HG03095 (cell line): Measurements from ENCODE around the gene ARPC1A.
"Not testable (repeated sequence)": the region's sequence is repeated elsewhere in the genome, so short reads cannot be mapped to it uniquely, and the experiment has no call there.

Experiments
- ATAC-seq: cut with Tn5 transposase; IDR thresholded peaks from one replicate; pipeline ENCODE4 v1.9.1; 2021; ENCODE audit warnings: moderate library complexity; ENCODE audit not compliant: unreplicated experiment

The ARPC1A gene

GRCh38 chr7:99320371-99320770, 5.3 kb upstream of the ARPC1A start:
- ATAC-seq = no peak

- not testable (repeated sequence) for ATAC-seq
Observed at GRCh38 chr7:99322659-99323058, 3.0 kb upstream of the ARPC1A start.

- no peak for ATAC-seq
Observed at GRCh38 chr7:99324559-99324958, 1.1 kb upstream of the ARPC1A start.

DNA sequence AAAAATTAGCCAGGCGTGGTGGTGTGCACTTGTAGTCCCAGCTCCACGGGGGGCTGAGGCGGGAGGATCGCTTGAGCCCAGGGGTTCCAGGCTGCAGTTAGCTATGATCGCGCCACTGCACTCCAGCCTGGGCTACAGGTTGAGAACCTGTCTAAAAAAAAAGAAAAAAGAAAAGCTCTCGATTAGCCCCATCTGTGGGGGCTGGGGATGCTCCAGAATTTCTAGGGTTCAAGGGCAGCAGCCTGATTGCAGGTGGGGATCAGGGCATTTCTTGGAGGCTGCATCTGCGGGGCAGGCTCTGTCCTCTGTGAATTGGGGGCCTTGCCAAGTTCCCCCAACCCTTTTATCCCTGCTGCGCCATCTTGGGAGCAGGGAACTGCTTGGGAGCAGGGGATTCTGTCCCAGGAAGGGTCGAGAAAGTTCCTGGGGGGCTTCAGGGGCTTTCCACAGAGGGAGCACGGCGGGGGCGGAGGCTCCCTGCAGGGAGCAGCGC, 651 bp upstream of the ARPC1A start:
- no peak for ATAC-seq

GRCh38 chr7:99326408-99326782, 697 bp downstream of the ARPC1A start:
- ATAC-seq = no peak

DNA sequence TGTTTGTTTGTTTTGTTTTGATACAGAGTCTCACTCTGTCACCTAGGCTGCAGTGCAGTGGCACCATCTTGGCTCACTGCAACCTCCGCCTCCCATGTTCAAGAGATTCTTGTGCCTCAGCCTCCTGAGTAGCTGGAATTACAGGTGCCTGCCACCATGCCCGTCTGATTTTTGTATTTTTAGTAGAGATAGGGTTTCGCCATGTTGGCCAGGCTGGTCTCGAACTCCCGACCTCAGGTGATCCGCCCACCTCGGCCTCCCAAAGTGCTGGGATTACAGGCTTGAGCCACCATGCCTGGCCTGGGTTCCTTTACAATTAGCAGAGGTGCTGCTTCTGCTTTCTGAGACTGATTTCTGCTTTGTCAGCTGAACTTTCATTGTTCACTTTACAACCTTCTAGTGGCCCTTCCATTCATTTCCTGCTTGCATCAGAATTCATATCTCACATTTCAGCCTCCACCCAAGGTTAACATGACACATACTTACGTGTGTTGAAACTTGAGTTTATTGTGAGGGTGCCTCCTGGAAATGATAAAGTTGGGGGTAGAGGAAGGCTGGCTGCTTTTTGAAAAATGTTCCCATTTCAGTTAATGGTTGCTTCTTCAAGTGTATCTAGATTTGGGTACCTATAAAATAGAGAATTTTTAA, 4.7 kb downstream of the ARPC1A start:
- not testable (repeated sequence) for ATAC-seq

- no peak for ATAC-seq
Observed at GRCh38 chr7:99331002-99331401, 5.3 kb downstream of the ARPC1A start.

DNA sequence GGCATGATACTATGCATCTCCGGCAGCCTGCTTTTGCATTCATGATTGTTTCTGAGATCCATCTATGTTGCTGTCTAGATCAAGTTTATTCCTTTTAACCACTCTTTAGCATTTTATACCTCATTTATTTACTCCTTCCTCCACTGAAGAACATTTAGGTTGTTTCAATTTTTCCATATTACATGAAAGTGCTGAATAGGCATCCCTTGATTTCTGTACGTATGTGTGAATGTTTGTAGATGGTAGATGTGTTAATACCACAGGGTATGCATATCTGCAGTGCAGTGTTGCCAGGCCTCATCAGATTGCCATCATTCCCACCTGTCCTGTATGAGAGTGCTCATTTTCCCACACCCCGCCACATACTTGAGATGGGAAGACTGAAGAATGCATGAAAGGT, 13.9 kb downstream of the ARPC1A start:
- ATAC-seq = no peak

GRCh38 chr7:99340659-99341058, 15.0 kb downstream of the ARPC1A start:
- ATAC-seq = no peak

- no peak for ATAC-seq
Observed at GRCh38 chr7:99344061-99344647, 18.5 kb downstream of the ARPC1A start.

- ATAC-seq = not testable (repeated sequence)
Observed at GRCh38 chr7:99350641-99351040, 24.9 kb downstream of the ARPC1A start.

GRCh38 chr7:99352247-99352646, 26.5 kb downstream of the ARPC1A start:
- ATAC-seq = no peak

DNA sequence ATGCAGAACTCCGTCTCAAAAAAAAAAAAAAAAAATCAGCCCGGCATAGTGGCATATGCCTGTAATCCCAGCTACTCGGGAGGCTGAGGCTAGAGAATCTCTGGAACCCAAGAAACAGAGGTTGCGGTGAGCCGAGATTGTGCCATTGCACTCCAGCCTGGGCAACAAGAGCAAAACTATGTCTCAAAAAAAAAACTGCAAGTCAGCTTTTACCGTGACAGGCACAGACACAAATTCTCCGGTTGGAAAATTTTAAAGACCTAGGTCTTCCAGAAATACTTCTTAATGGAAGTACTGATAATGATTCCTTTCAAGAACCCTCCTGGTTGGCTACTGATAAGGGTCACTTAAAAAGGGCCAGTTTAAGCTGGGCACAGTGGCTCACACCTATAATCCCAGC, 29.4 kb downstream of the ARPC1A start:
- no peak for ATAC-seq

DNA sequence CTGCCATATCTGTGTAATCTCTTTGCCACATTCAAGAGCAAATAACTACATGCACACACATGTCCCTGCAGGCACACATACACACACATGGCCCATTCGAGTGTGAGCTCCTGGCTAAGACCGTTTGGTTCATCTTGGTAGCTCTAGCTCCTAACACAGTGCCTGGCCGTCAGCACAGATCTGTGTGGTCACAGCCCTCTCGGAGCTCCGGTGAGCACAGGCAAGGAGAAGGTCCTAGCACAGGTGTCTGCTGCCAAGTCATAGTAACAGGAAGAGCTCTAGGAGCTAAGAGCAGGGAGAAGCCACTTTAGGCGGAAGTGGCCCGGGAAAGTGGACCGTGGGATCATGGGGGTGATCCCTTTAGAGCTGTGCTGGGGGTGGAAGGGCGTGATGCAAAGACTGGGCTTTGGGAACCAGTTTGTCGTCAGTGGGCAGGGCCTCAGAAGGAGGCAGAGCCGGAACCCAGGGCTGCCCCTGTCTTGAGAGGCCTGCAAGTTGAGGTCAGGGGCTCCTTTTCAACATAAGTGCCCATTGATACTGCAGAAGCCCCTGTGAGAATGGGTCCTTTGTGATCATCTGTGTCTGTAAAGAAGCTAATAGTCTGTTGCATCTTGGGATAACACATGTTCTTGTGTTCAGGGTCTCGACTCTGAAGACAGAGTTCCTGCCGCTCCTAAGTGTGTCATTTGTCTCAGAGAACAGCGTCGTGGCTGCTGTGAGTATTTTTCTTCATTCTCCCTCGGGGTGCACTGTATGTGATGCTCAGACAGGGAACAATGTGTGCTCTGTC, 32.2 kb downstream of the ARPC1A start:
- no peak for ATAC-seq

DNA sequence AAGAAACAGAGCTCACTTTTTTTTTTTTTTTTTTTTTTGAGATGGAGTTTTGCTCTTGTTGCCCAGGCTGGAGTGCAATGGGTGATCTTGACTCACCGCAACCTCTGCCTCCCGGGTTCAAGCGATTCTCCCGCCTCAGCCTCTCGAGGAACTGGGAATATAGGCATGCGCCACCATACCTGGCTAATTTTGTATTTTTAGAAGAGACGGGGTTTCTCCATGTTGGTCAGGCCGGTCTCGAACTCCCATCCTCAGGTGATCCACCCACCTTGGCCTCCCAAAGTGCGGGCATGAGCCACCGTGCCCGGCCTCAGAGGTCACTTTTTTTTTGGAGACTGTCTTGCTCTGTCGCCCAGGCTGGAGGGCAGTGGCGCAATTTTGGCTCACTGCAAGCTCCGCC, 32.8 kb downstream of the ARPC1A start:
- not testable (repeated sequence) for ATAC-seq

DNA sequence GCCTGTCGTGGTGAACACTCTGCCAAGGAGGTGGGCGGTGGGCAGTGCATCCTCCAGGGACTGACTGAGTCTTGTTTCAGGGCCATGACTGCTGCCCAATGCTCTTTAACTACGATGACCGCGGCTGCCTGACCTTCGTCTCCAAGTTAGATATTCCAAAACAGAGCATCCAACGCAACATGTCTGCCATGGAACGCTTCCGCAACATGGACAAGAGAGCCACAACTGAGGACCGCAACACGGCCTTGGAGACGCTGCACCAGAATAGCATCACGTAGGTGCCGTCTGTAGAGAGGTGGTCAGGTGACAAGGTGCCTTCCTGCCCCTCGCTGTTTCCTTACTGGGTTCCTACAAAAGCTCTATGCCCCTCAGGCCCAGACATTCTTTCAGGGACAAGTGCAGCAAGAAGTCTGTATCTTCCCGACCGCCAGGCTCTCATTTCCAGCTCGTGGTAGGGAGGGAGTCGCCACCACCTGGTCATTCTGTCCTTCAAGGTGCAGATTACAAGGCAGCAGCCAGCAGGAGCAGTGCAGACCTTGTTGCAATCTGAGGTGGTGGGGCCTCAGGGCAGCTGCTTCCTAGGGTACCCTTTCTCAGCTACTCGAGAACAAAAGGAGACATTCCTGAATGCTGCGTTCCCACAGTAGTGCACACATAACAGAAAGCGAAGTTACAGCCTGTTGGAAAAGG, 33.9 kb downstream of the ARPC1A start:
- ATAC-seq = no peak

GRCh38 chr7:99362801-99363200, 37.1 kb downstream of the ARPC1A start:
- no peak for ATAC-seq

GRCh38 chr7:99363286-99363685, 37.6 kb downstream of the ARPC1A start:
- no peak for ATAC-seq

- no peak for ATAC-seq
Observed at GRCh38 chr7:99365318-99366141, 39.8 kb downstream of the ARPC1A start.

DNA sequence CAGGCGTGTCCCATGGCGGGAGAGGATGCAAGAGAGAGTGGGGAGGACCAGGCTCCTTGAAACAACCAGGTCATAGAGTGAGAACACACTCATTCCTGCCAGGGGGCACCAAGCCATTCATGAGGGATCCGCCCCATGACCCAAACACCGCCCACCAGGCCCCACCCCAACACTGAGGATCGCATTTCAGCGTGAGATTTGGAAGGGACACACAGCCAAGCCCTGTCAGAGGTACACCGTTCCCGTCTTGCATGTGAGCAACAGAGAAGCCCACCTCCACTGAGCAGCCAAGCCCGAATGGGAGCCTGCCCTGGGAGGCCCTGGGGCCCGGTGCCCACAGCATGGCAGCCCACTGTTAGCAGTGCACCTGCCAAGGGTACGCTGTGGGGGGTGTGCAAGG, 40.9 kb downstream of the ARPC1A start:
- no peak for ATAC-seq
